ENCODE data around the gene ABRAXAS1.
"Not testable (repeated sequence)": the region's sequence is repeated elsewhere in the genome, so short reads cannot be mapped to it uniquely, and the experiment has no call there.

ABRAXAS1 gene

GRCh38 chr4:83484500-83485461 lies at the start of gene ABRAXAS1:
ABRAXAS1 (minus strand) TSS chr4:83485100; CDS start chr4:83485072, 28 bp downstream.
- DNase-seq, result peak; percentile 99

GRCh38 chr4:83527671-83528070 lies 42.8 kb upstream of the ABRAXAS1 start:
- no peak for DNase-seq

- no peak for DNase-seq
Measured at GRCh38 chr4:83522239-83522638, 37.3 kb upstream of the ABRAXAS1 start.

GRCh38 chr4:83516042-83516772 lies 31.3 kb upstream of the ABRAXAS1 start:
- no peak for DNase-seq

GRCh38 chr4:83510442-83510841 lies 25.5 kb upstream of the ABRAXAS1 start:
- no peak for DNase-seq

- not testable (repeated sequence) for DNase-seq
Measured at GRCh38 chr4:83509156-83509585, 24.3 kb upstream of the ABRAXAS1 start.

GRCh38 chr4:83504996-83505395 lies 20.1 kb upstream of the ABRAXAS1 start:
- no peak for DNase-seq

- no peak for DNase-seq
Measured at GRCh38 chr4:83504503-83504902, 19.6 kb upstream of the ABRAXAS1 start.

- no peak for DNase-seq
Measured at GRCh38 chr4:83503974-83504373, 19.1 kb upstream of the ABRAXAS1 start.

GRCh38 chr4:83501671-83502070 lies 16.8 kb upstream of the ABRAXAS1 start:
- not testable (repeated sequence) for DNase-seq

GRCh38 chr4:83498187-83498586 lies 13.3 kb upstream of the ABRAXAS1 start:
- no peak for DNase-seq

GRCh38 chr4:83496085-83496917 lies 11.4 kb upstream of the ABRAXAS1 start:
- DNase-seq, result not testable (repeated sequence)

- no peak for DNase-seq
Measured at GRCh38 chr4:83490876-83491450, 6.1 kb upstream of the ABRAXAS1 start.

- DNase-seq, result no peak
Measured at GRCh38 chr4:83489711-83490326, 4.9 kb upstream of the ABRAXAS1 start.

GRCh38 chr4:83486457-83487129 lies 1.7 kb upstream of the ABRAXAS1 start:
- DNase-seq, result peak; percentile 57

- DNase-seq, result no peak
Measured at GRCh38 chr4:83473966-83474365, 10.9 kb downstream of the ABRAXAS1 start.

- DNase-seq, result no peak
Measured at GRCh38 chr4:83473423-83473822, 11.5 kb downstream of the ABRAXAS1 start.

GRCh38 chr4:83456184-83456501 lies 28.8 kb downstream of the ABRAXAS1 start:
- no peak for DNase-seq

GRCh38 chr4:83455281-83456183 lies 29.4 kb downstream of the ABRAXAS1 start, which contains the start of the genes HELQ and MRPS18C:
HELQ (minus strand) TSS chr4:83455823; CDS start chr4:83455693, 130 bp downstream.
MRPS18C (plus strand) TSS chr4:83456058; CDS start chr4:83456078, 20 bp downstream.
- peak; percentile 98 for DNase-seq

- no peak for DNase-seq
Measured at GRCh38 chr4:83454686-83455085, 30.2 kb downstream of the ABRAXAS1 start.

Data from islet precursor cell (in vitro differentiated cells).